ENCODE results near the gene SPATA12. TPM values are rescaled to one million over a fixed set of nuclear protein-coding genes. Genes with fewer than 3 reads are reported as not detected.

Gene SPATA12
- total and polyA plus RNA-seq, 2 of the 8 experiments (the other 6 are each of a cell fraction or from before 2014, with no cell fraction given), result 0.19 to 0.97 TPM

GRCh38 chr3:57069503-57069902 lies 9.0 kb downstream of the SPATA12 start:
- no peak overlapping the region for H3K23ac ChIP-seq (ENCODE audit: insufficient read length)
- no peak overlapping the region for H2BK12ac ChIP-seq (ENCODE audit: low read depth, low read length)
- ChIA-PET CTCF (ENCODE audit: partially characterized antibody) (interaction anchor here (0.6 kb wide), 1 partner anchor 18 kb away, joined by 3 read pairs; no protein-coding TSS in a partner anchor), POLR2A (ENCODE audit: partially characterized antibody) (no interaction called here)
- no peak for TF ChIP-seq NRF1 (IDR thresholded peaks at IDR 0.05; ENCODE audit: low read depth, low read length)
- TF ChIP-seq KDM4A (IDR thresholded peaks at IDR 0.05; ENCODE audit: low read depth, low read length, severe bottlenecking), result no peak
- no peak for TF ChIP-seq RFX5 (IDR thresholded peaks at IDR 0.05; ENCODE audit: borderline replicate concordance, low read depth, low read length)
- TF ChIP-seq CHD1 (IDR thresholded peaks at IDR 0.05; ENCODE audit: low read depth, low read length), result no peak
- no peak for TF ChIP-seq SP4 (IDR thresholded peaks at IDR 0.05; ENCODE audit: low read length)
- no peak for TF ChIP-seq NANOG (IDR thresholded peaks at IDR 0.05; ENCODE audit: insufficient read depth, low read depth, low read length, poor library complexity, severe bottlenecking)
- TF ChIP-seq CEBPB (IDR thresholded peaks at IDR 0.05; ENCODE audit: low read depth, low read length), result no peak
- no peak overlapping the region for H2AK5ac ChIP-seq (ENCODE audit: low read depth, low read length)
- no peak overlapping the region for H4K8ac ChIP-seq (ENCODE audit: extremely low read depth, insufficient read depth, low read length)
- no peak overlapping the region for H2BK5ac ChIP-seq (ENCODE audit: low read depth, low read length)
- no peak overlapping the region for H3K14ac ChIP-seq (ENCODE audit: insufficient read length)
- H4K5ac ChIP-seq (ENCODE audit: insufficient read length, low read depth, low read length), result no peak overlapping the region
- no peaks in the 10 kb centered on the region for H3K27me3 ChIP-seq (replicated peaks in 1 of 4; ENCODE audit: control insufficient read depth in 3 of 4, extremely low read depth in 1 of 4, insufficient read depth in 3 of 4, low read length in 3 of 4)
- no peak overlapping the region for H2BK120ac ChIP-seq (replicated peaks; ENCODE audit: low read depth, low read length)
- H3K4me2 ChIP-seq (ENCODE audit: insufficient read depth in 1 of 2, low read depth in 2 of 2, low read length in 2 of 2), result no peak overlapping the region
- H4K91ac ChIP-seq (replicated peaks; ENCODE audit: insufficient read length, low read length), result no peak overlapping the region
- H2AFZ ChIP-seq (ENCODE audit: low read length), result no peak overlapping the region
- H3K27ac ChIP-seq (ENCODE audit: low read depth, low read length), result no peak overlapping the region
- WGBS, 2 experiments (ENCODE audit: extremely low coverage in 1 of 2, insufficient coverage in 1 of 2, insufficient read length in 1 of 2, insufficient replicate concordance in 2 of 2, low coverage in 1 of 2, low lambda C conversion rate in 2 of 2, missing lambda C conversion rate in 1 of 2), result 78% methylated on average over 5 of the region's 6 CpGs; no CpG with 5 or more reads in 1 of the 2 experiments
- H3K23me2 ChIP-seq (ENCODE audit: low read depth, low read length), result no peaks in the 10 kb centered on the region
- no peak overlapping the region for H3K4me3 ChIP-seq (ENCODE audit: extremely low read depth in 1 of 4, insufficient read depth in 2 of 4, low read depth in 3 of 4, low read length in 4 of 4)
- no peak for FAIRE-seq
- no peak overlapping the region for H3K4ac ChIP-seq (replicated peaks; ENCODE audit: insufficient read length, low read depth, low read length)
- H2BK15ac ChIP-seq (ENCODE audit: low read length), result no peak overlapping the region
- no peak overlapping the region for H2BK20ac ChIP-seq (ENCODE audit: low read length)
- no peak overlapping the region for H3K56ac ChIP-seq (replicated peaks; ENCODE audit: insufficient read length, low read depth, low read length)
- no peaks in the 10 kb centered on the region for H3K36me3 ChIP-seq (ENCODE audit: control insufficient read depth in 2 of 4, insufficient read depth in 4 of 4, low read length in 3 of 4)
- H3K9me3 ChIP-seq (ENCODE audit: insufficient read depth in 2 of 2, low read depth in 1 of 2, low read length in 1 of 2), result no peaks in the 10 kb centered on the region
- no peak overlapping the region for H3K9ac ChIP-seq (replicated peaks in 1 of 4; ENCODE audit: extremely low read depth in 1 of 4, low read depth in 3 of 4, low read length in 3 of 4)
- no peak overlapping the region for H3K18ac ChIP-seq (ENCODE audit: extremely low read depth, low read length)
- H3K79me2 ChIP-seq (ENCODE audit: control insufficient read depth in 1 of 2, insufficient read depth in 2 of 2, low read length in 2 of 2), result no peaks in the 10 kb centered on the region
- DNase-seq (ENCODE audit: low read depth in 1 of 2, low spot score in 2 of 2), result no peak
- no peaks in the 10 kb centered on the region for H3K79me1 ChIP-seq (ENCODE audit: low read depth, low read length)
- no peaks in the 10 kb centered on the region for H4K20me1 ChIP-seq (replicated peaks in 1 of 2; ENCODE audit: control insufficient read depth in 1 of 2, insufficient read depth in 2 of 2, low read length in 2 of 2)
- H3K4me1 ChIP-seq (replicated peaks in 1 of 4; ENCODE audit: control insufficient read depth in 3 of 4, insufficient read depth in 4 of 4, low read length in 3 of 4), result no peaks in the 10 kb centered on the region
